Measurements from ENCODE around the gene HSBP1L1.

GRCh38 chr18:79985172-79985571 is 20.7 kb downstream of the HSBP1L1 start:
- TF ChIP-seq ETV5 (CRISPR knock-in tag; IDR thresholded peaks at IDR 0.05; ENCODE audit: borderline replicate concordance) (0 out of 2 replicates have a peak, but pooled peaks have one; percentile 25), JUND (CRISPR knock-in tag; IDR thresholded peaks at IDR 0.05) (no peak), CTCF (CRISPR knock-in tag; IDR thresholded peaks at IDR 0.05) (no peak), NR3C1 (CRISPR knock-in tag; IDR thresholded peaks at IDR 0.05) (no peak)
- TF ChIP-seq, protein P1, sequence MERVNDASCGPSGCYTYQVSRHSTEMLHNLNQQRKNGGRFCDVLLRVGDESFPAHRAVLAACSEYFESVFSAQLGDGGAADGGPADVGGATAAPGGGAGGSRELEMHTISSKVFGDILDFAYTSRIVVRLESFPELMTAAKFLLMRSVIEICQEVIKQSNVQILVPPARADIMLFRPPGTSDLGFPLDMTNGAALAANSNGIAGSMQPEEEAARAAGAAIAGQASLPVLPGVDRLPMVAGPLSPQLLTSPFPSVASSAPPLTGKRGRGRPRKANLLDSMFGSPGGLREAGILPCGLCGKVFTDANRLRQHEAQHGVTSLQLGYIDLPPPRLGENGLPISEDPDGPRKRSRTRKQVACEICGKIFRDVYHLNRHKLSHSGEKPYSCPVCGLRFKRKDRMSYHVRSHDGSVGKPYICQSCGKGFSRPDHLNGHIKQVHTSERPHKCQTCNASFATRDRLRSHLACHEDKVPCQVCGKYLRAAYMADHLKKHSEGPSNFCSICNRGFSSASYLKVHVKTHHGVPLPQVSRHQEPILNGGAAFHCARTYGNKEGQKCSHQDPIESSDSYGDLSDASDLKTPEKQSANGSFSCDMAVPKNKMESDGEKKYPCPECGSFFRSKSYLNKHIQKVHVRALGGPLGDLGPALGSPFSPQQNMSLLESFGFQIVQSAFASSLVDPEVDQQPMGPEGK (CRISPR knock-in tag; IDR thresholded peaks at IDR 0.05): no peak

Data from HepG2 (cell line).